AG10803 (cell line): ENCODE measurements around the gene OR5B3.
"Not testable (repeated sequence)": the region's sequence is repeated elsewhere in the genome, so short reads cannot be mapped to it uniquely, and the experiment has no call there.

Experiments
- DNase-seq: peaks from one replicate; pipeline ENCODE4 v3.0.0; 2010; ENCODE audit warnings: low read depth
- H3K4me3 ChIP-seq: 2 replicates; pipeline ENCODE4 v1.5.1; 2011; ENCODE audit warnings: mild to moderate bottlenecking, low read length, control low read depth
- TF ChIP-seq, protein P1 (sequence below): conservative IDR thresholded peaks from 2 replicates; pipeline ENCODE4 v1.5.1; 2011; ENCODE audit warnings: mild to moderate bottlenecking, low read length, control low read depth, inconsistent platforms

OR5B3 gene

DNA sequence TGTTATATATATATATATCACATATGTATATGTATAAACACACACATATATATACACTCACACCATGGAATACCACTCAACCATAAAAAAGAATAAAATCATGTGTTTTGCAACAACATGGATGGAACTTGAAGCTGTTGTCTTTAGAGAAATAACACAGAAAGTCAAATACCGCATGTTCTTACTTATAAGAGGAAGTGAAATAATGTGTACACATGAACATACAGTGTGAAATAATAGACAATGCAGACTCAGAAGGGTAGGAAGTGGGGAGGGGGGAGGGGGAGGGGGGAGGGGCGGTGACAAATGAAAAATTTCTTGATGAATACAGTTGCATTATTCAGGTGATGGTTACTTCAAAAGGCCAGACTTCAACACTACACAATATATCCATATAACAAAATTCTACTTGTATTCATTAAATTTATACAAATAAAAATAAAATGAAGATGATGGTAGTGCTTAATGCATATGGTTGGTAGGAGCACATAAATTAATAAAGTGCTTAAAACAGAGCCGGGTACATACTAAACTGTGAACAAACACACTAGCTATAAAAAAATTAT lies 27.0 kb upstream of the OR5B3 start:
- no peak for DNase-seq

DNA sequence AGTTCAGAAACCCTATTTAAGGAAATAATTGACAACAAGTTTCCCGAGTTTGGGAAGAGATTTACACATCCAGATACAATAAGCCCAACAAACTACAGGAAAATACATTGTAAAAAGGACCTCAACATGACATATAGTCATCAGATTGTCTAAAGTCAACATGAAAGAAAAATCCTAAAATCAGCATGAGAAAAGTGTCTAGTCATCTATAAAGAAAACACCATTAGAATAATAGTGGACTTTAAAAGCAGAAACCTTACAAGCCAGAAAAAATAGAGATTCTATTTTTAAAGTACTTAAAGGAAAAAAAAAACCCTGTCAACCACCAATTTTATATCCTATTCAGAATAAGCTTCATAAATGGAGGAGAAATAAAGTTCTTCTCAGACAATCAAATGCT lies 22.6 kb upstream of the OR5B3 start:
- DNase-seq = no peak
- H3K4me3 ChIP-seq = no peak overlapping the region
- TF ChIP-seq, protein P1, sequence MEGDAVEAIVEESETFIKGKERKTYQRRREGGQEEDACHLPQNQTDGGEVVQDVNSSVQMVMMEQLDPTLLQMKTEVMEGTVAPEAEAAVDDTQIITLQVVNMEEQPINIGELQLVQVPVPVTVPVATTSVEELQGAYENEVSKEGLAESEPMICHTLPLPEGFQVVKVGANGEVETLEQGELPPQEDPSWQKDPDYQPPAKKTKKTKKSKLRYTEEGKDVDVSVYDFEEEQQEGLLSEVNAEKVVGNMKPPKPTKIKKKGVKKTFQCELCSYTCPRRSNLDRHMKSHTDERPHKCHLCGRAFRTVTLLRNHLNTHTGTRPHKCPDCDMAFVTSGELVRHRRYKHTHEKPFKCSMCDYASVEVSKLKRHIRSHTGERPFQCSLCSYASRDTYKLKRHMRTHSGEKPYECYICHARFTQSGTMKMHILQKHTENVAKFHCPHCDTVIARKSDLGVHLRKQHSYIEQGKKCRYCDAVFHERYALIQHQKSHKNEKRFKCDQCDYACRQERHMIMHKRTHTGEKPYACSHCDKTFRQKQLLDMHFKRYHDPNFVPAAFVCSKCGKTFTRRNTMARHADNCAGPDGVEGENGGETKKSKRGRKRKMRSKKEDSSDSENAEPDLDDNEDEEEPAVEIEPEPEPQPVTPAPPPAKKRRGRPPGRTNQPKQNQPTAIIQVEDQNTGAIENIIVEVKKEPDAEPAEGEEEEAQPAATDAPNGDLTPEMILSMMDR = no peak

More for the DNA sequence above, 27.0 kb upstream of the OR5B3 start:
- H3K4me3 ChIP-seq = no peak overlapping the region
- TF ChIP-seq, protein P1 = no peak

DNA sequence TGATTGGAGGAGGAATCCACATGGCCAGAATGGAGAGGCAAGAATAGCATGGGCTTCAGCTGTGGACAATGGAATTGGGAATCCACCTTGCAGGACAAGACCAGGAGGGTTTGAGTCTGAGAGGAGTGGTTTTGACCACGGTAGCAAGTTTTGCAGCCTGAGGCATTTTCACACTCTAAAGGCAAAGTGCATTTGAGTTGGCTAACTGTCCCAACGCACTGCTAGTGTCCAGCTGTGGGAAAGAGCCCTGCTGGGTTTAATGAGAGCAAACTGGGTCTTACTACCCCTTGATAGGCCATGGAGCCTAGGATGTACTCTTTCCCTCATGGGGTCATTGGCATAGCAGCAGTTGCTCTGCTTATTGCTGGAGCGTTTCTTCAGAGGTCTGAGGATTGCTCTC lies 21.3 kb upstream of the OR5B3 start, which contains the start of gene OR5B2:
OR5B2 (minus strand) TSS at position 101 of the 400 bp plus-strand sequence. CDS start 4,860 bp downstream, outside the sequence.
- TF ChIP-seq, protein P1 = no peak
- DNase-seq = no peak
- H3K4me3 ChIP-seq = no peak within 1 kb of the TSS

DNA sequence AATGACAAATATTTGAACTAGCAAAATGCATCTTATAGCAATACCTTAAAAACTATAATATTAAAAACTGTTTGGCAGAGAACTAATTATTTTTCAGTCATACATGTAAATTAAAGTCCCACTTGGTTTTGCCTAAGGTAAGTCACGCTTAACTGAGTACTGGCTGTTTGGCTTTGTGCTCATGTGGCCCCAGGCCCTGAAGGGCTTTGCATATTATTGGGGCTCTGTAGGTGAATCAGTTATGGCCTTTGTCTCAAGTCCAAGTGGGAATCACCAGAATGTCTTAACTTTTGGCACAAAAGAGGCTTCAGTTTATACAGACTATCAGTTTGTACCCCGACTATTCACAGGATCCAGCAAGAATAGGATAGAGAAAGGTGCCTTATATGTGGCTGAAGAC lies 7.1 kb downstream of the OR5B3 start:
- not testable (repeated sequence) for H3K4me3 ChIP-seq, DNase-seq

DNA sequence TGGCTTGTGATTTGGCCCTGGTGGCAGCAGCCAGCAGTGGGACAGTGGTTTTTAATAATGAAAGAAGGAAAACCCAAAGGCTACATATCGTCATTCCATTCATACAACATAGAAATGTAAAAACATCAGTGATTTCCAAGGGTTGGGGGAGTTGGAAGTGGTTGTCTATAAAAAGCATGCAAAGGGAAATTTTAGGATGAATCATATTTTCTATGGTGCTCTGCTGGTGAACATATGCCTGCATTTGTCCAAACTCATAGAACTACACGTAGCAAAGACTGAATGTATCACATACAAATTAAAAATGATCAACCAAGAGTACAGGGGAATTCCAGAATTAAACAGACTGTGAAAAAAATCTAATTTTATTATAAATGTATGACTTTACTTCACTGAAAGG lies 11.1 kb downstream of the OR5B3 start:
- H3K4me3 ChIP-seq = no peak overlapping the region
- DNase-seq = peak; percentile 69
- TF ChIP-seq, protein P1 = no peak

DNA sequence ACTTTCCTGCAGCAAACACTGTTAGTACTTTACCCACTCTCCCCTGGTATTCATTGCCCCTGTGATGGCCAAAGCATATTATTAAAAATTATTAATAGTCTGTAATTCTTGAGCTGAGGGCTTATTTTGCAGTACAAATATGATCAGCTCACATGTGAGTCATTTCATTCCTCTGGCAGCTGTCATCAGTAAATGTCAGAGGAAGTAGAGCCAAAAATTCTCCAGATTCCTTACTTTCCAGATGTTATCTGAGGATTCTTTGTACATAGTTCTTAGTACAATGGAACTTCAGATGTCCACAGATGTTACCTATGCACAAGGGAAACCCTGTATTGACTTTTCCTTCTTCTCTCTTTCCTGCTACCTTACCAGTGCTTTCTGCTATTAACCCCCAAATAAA lies 12.5 kb downstream of the OR5B3 start:
- no peak overlapping the region for H3K4me3 ChIP-seq
- TF ChIP-seq, protein P1 = no peak
- peak; percentile 88 for DNase-seq

DNA sequence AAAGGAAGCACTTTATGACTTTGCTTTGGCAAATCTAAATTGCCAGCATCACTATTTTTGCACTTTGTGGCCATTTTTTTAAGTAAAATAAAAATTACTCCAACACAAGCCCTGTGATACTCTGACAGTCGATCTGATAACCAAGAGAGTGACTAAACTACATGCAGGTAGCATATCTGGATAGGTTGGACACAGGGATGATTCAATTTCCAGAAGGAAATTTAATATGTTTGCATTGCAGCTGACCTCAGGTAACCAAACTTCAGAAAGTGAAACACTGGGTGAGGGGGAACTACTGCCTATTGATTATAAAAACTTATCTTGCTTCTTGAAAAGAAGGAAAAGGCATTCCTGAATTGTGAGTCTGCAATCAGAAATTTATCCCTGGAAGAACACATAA lies 13.9 kb downstream of the OR5B3 start:
- H3K4me3 ChIP-seq = no peak overlapping the region
- TF ChIP-seq, protein P1 = no peak
- no peak for DNase-seq
